Left renal cortex interstitium (tissue), 4 donors: ENCODE results near the gene CD99. TPM values are rescaled to one million over a fixed set of nuclear protein-coding genes. Genes with fewer than 3 reads are reported as not detected.

ENCODE experiments used
- DNase-seq, 4 donors: peaks; one replicate each; pipeline ENCODE4 v3.0.0-alpha.2; 2013; ENCODE audit warnings: low read depth in 4 of 4, low spot score in 2 of 4, missing footprints in 1 of 4
- polyA plus RNA-seq, 4 donors: library from polyadenylated mRNA; unstranded; fragments of 120-200 nt; gene quantifications; one replicate each; pipeline ENCODE4 v1.2.1, GENCODE V29; 2013; ENCODE audit not compliant: insufficient read length in 4 of 4

The CD99 gene
- polyA plus RNA-seq, 4 donors = 201 to 291 (median 209) TPM

- no peak for DNase-seq
Measured at GRCh38 chrX:2697306-2697705, 6.2 kb downstream of the CD99 start.

GRCh38 chrX:2697741-2698299 lies 6.7 kb downstream of the CD99 start:
- DNase-seq = no peak

GRCh38 chrX:2698604-2699003 lies 7.5 kb downstream of the CD99 start:
- no peak for DNase-seq

GRCh38 chrX:2699959-2700358 lies 8.9 kb downstream of the CD99 start:
- DNase-seq = no peak

- DNase-seq = no peak
Measured at GRCh38 chrX:2700405-2701320, 9.6 kb downstream of the CD99 start.

GRCh38 chrX:2701600-2701999 lies 10.5 kb downstream of the CD99 start:
- no peak for DNase-seq

- no peak for DNase-seq
Measured at GRCh38 chrX:2703991-2704369, 12.9 kb downstream of the CD99 start.

- no peak for DNase-seq
Measured at GRCh38 chrX:2705046-2705832, 14.1 kb downstream of the CD99 start.

GRCh38 chrX:2707334-2707760 lies 16.3 kb downstream of the CD99 start:
- peak; percentile 29 to 59 (median 52) for DNase-seq

GRCh38 chrX:2708021-2708420 lies 16.9 kb downstream of the CD99 start:
- DNase-seq = no peak

- DNase-seq = no peak
Measured at GRCh38 chrX:2708592-2709188, 17.6 kb downstream of the CD99 start.

- DNase-seq = no peak
Measured at GRCh38 chrX:2709556-2709955, 18.5 kb downstream of the CD99 start.

- no peak for DNase-seq
Measured at GRCh38 chrX:2710041-2710840, 19.1 kb downstream of the CD99 start.

- no peak for DNase-seq
Measured at GRCh38 chrX:2711441-2711840, 20.3 kb downstream of the CD99 start.

GRCh38 chrX:2712428-2712827 lies 21.3 kb downstream of the CD99 start:
- DNase-seq = no peak

GRCh38 chrX:2712890-2713840 lies 22.1 kb downstream of the CD99 start:
- DNase-seq = no peak

GRCh38 chrX:2714551-2714950 lies 23.5 kb downstream of the CD99 start:
- no peak for DNase-seq

GRCh38 chrX:2715066-2715600 lies 24.0 kb downstream of the CD99 start:
- DNase-seq = no peak

- no peak for DNase-seq
Measured at GRCh38 chrX:2717312-2717711, 26.2 kb downstream of the CD99 start.
